ENCODE results near the gene OTOGL.

The OTOGL gene

GRCh38 chr12:80373666-80374065 lies 274.3 kb downstream of the OTOGL start:
- no peak for DNase-seq (ENCODE audit: low spot score)

GRCh38 chr12:80374615-80375014 lies 275.3 kb downstream of the OTOGL start:
- no peak for DNase-seq (ENCODE audit: low spot score)

DNA sequence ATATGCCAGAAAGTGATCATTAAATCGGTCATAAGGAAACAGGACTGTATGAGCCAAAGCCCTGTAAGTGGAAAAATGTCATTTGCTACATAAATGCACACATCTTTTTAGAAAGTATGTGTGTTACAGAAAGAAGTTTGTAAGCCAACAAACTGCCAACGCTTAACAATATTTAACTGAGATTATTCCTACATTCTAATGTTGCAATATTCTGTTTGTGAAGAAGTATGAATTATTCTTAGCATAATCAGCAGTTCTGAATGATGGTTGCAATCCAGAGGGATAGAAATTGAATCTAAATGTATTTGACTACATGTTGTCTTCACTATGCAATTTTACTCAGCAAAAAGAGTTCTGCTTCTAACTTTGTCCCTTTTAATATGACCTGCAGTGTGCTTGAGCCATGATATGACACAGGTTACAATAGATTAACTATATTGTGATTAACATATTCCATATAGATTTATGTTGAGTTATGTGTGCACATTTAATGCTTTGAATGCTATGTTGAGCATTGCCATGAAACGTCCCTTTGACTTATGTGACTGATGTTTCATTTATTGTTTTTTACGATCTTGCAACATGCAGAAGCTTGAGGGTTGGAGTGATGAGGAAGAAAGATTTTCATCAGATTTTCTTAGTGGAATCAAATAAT lies 277.9 kb downstream of the OTOGL start:
- DNase-seq (ENCODE audit: low spot score), result no peak

DNA sequence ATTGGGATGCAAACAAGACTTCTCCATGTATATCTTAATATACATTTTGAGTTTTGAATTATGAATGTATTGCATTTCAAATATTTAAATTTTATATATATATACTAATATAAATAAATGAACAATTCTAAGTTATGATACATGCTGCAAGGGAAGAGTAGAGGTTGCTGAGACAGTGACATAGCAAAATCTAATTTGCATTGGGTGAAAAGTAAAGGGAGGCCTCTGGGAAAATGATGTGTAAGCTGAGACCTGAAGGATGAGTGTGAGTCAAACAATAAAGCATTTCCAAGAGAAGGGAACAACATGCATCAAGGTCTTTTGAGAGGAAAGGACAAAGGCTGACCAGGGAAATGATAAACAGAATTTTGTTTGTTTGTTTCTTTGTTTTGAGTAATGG lies 281.8 kb downstream of the OTOGL start:
- DNase-seq (ENCODE audit: low spot score), result no peak

- DNase-seq (ENCODE audit: low spot score), result no peak
Observed at GRCh38 chr12:80382254-80382653, 282.9 kb downstream of the OTOGL start.

GRCh38 chr12:80400571-80400991 lies 301.2 kb downstream of the OTOGL start:
- peak; percentile 50 for DNase-seq (ENCODE audit: low spot score)

DNA sequence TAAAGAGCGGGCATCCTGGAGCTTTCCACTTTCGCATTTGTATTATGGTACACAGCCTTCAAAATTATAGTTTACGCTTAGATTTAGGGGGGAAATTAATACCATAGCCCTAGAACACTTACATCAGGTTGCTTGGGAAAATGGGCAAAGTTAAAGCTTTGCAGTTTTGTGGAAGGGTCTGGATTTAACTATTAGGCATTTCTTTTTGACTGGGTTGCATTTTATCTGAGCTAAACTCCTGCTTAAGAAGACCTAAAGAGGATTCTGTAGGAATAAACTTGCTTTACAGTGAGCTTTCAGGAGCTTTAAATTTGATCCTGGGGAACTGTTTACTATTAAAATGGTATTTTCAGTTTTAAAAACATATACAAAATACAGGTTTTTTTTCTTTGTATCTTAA lies 301.9 kb downstream of the OTOGL start:
- DNase-seq (ENCODE audit: low spot score), result no peak

- no peak for DNase-seq (ENCODE audit: low spot score)
Observed at GRCh38 chr12:80404629-80405028, 305.3 kb downstream of the OTOGL start.

- DNase-seq (ENCODE audit: low spot score), result no peak
Observed at GRCh38 chr12:80406253-80406652, 306.9 kb downstream of the OTOGL start.

GRCh38 chr12:80411787-80412186 lies 312.4 kb downstream of the OTOGL start:
- DNase-seq (ENCODE audit: low spot score), result no peak

DNA sequence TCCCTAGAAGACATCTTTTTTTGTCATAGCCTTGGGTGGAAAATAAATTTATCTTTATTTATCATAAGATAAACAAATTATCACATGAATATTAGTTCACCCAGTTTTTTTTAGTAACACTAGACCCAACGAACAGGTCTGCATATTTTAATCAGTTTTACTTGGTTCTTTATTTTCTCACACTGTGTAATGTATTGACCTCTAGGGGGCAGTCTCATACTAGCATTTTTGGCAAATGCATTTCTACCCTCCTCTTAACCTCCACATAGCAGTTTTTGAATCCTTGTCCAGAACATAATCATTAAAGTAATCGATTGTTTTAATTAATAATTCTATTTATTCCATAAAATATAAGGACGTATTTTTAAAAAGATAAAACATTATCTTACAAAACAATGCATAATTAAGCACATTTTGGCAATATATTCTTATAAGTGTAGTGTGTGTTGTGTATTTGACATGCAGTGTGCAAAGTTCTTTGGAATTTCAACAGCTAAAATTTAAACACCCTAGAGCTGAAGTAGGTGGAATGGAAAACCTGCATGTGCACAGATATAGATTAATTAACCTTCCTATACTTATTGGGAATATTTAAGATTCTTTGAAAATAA lies 313.1 kb downstream of the OTOGL start:
- peak; percentile 35 for DNase-seq (ENCODE audit: low spot score)

DNA sequence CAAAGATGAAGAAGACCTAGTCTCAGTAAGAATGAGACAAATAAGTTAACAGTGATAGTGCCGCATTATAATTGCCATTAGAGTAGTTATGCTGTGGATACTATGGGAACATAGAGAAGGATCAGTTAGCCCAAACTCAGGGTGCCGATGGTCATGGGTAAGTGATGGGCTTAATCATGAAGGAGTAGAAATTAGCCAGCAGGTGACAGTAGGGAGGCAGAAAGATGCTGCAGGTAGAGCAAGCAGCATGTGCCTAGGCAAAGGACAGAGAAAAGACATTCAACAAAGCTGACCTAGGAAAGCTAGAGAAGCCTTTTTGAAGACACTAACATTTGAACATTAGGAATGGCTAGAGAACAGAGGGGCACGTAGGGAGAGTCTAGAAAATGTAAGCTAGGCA lies 314.1 kb downstream of the OTOGL start:
- DNase-seq (ENCODE audit: low spot score), result no peak

DNA sequence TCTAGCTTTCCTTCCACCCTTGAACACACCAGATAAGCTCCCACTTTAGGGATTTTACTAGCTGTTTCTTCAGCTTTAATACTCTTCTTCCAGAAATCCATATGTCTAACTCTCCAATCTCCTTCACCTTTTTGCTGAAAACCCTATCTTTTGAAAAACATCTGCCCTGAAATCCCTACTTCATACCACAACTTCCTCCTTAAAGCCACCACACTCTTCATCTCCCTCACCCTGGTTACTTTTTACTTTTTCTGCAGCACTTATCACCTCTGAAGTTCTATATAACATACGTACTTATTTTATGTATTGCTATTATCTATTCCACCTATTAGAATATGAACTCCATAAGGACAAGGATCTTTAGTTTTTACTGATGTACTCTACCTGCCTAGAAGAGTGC lies 316.1 kb downstream of the OTOGL start:
- no peak for DNase-seq (ENCODE audit: low spot score)

- DNase-seq (ENCODE audit: low spot score), result no peak
Observed at GRCh38 chr12:80419644-80420043, 320.3 kb downstream of the OTOGL start.

- DNase-seq (ENCODE audit: low spot score), result no peak
Observed at GRCh38 chr12:80420075-80420474, 320.7 kb downstream of the OTOGL start.

GRCh38 chr12:80422550-80422949 lies 323.2 kb downstream of the OTOGL start:
- no peak for DNase-seq (ENCODE audit: low spot score)

All from Ammon's horn (tissue), 1 donor.